Hindlimb muscle (tissue), 1 donor: ENCODE measurements around the gene MYOCD. TPM values are rescaled to one million over a fixed set of nuclear protein-coding genes. Genes with fewer than 3 reads are reported as not detected.
A peak's percentile ranks its signal among the peaks of the same experiment; 100 is the strongest.

ENCODE experiments used
- DNase-seq: peaks from one replicate; pipeline ENCODE4 v3.0.0-alpha.2; 2013
- polyA plus RNA-seq: library from polyadenylated mRNA; unstranded; fragments of 120-200 nt; gene quantifications from one replicate; pipeline ENCODE4 v1.2.1, GENCODE V29; 2013; ENCODE audit not compliant: insufficient read length

Gene MYOCD
- polyA plus RNA-seq, 1 donor = 0.48 TPM

- DNase-seq = no peak
Observed at GRCh38 chr17:12712941-12713340, 47.3 kb downstream of the MYOCD start.

GRCh38 chr17:12719948-12720347 is 54.3 kb downstream of the MYOCD start:
- DNase-seq = no peak

GRCh38 chr17:12721581-12721980 is 55.9 kb downstream of the MYOCD start:
- DNase-seq = no peak

GRCh38 chr17:12722282-12722681 is 56.6 kb downstream of the MYOCD start:
- no peak for DNase-seq

GRCh38 chr17:12726131-12726530 is 60.4 kb downstream of the MYOCD start:
- DNase-seq = no peak

- DNase-seq = peak; percentile 72
Observed at GRCh38 chr17:12727076-12727760, 61.5 kb downstream of the MYOCD start.

GRCh38 chr17:12727881-12728280 is 62.2 kb downstream of the MYOCD start:
- no peak for DNase-seq

GRCh38 chr17:12729086-12729485 is 63.4 kb downstream of the MYOCD start:
- DNase-seq = no peak

- no peak for DNase-seq
Observed at GRCh38 chr17:12730421-12730820, 64.7 kb downstream of the MYOCD start.

- DNase-seq = peak; percentile 10
Observed at GRCh38 chr17:12730931-12731521, 65.3 kb downstream of the MYOCD start.

- DNase-seq = no peak
Observed at GRCh38 chr17:12731839-12732238, 66.1 kb downstream of the MYOCD start.

GRCh38 chr17:12732366-12732765 is 66.7 kb downstream of the MYOCD start:
- DNase-seq = no peak

- DNase-seq = no peak
Observed at GRCh38 chr17:12734926-12735325, 69.2 kb downstream of the MYOCD start.

GRCh38 chr17:12735517-12735916 is 69.8 kb downstream of the MYOCD start:
- no peak for DNase-seq

- no peak for DNase-seq
Observed at GRCh38 chr17:12736526-12736925, 70.8 kb downstream of the MYOCD start.

GRCh38 chr17:12737740-12738469 is 72.2 kb downstream of the MYOCD start:
- DNase-seq = no peak

GRCh38 chr17:12738624-12739023 is 72.9 kb downstream of the MYOCD start:
- DNase-seq = no peak

- no peak for DNase-seq
Observed at GRCh38 chr17:12739500-12739899, 73.8 kb downstream of the MYOCD start.

GRCh38 chr17:12743046-12743445 is 77.4 kb downstream of the MYOCD start:
- no peak for DNase-seq

- no peak for DNase-seq
Observed at GRCh38 chr17:12744298-12744697, 78.6 kb downstream of the MYOCD start.

- DNase-seq = no peak
Observed at GRCh38 chr17:12744786-12745185, 79.1 kb downstream of the MYOCD start.

GRCh38 chr17:12745486-12745885 is 79.8 kb downstream of the MYOCD start:
- no peak for DNase-seq

GRCh38 chr17:12756786-12757185 is 91.1 kb downstream of the MYOCD start:
- no peak for DNase-seq

GRCh38 chr17:12759090-12759489 is 93.4 kb downstream of the MYOCD start:
- no peak for DNase-seq
